ENCODE results near the gene PSTK. TPM values are rescaled to one million over a fixed set of nuclear protein-coding genes. Genes with fewer than 3 reads are reported as not detected.

The PSTK gene
- total and polyA plus RNA-seq, 8 donors: 1.2 to 11.6 (median 4.1) TPM; not detected in 2

- peaks cover 0 to 30% (median 11%) of the 10 kb centered on the region in 4 donors for H3K4me1 ChIP-seq
- no peak for DNase-seq
- H3K27me3 ChIP-seq: no peaks in the 10 kb centered on the region
- no peak overlapping the region for H3K4me3 ChIP-seq
- intact Hi-C loops (cut with DNase I; ENCODE audit: low total_unique reads): no loop called here
- WGBS, 5 donors: 86 to 94% (median 92%) methylated on average over 7 of the region's 7 CpGs
- TF ChIP-seq POLR2A (IDR thresholded peaks at IDR 0.05) (no peak), EP300 (IDR thresholded peaks at IDR 0.05) (no peak)
- no peak overlapping the region for H3K27ac ChIP-seq
- no peaks in the 10 kb centered on the region for H3K9me3 ChIP-seq
- H3K36me3 ChIP-seq: no peaks in the 10 kb centered on the region
Measured at GRCh38 chr10:123018531-123018930, 38.3 kb downstream of the PSTK start.

DNA sequence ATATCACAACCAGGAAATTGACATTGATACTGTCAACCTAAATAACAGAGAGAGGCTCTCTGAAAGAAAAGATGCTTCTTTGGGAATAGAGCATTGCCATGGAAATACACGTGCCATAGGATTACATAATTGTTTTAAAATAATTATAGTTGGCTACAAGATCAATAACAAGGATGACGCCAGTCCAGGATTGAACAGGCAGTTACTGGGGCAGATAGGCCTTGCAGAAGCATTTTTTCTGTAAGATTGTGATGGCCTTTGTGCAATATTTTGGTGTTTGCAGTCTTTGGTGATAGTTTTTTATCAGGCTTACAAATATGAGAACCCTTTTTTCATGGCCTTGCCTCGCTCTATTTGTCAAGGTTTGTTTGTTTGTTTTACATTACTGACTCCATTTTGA lies 39.1 kb downstream of the PSTK start:
- DNase-seq: no peak
- Histone ChIP-seq H3K4me3 (no peak overlapping the region), H3K4me1 (peaks cover 0 to 23% (median 9%) of the 10 kb centered on the region in 4 donors), H3K36me3 (no peaks in the 10 kb centered on the region), H3K9me3 (no peaks in the 10 kb centered on the region), H3K27ac (no peak overlapping the region), H3K27me3 (no peaks in the 10 kb centered on the region)
- TF ChIP-seq POLR2AphosphoS5 (IDR thresholded peaks at IDR 0.05) (no peak), CTCF (IDR thresholded peaks at IDR 0.05) (no peak), POLR2A (IDR thresholded peaks at IDR 0.05) (no peak), EP300 (IDR thresholded peaks at IDR 0.05) (no peak)
- intact Hi-C loops (cut with DNase I; ENCODE audit: low total_unique reads): no loop called here
- 59 to 80% (median 74%) methylated on average over 3 of the region's 3 CpGs for WGBS, 5 donors

- Histone ChIP-seq H3K27me3 (no peaks in the 10 kb centered on the region), H3K4me1 (peaks cover 0 to 22% (median 8%) of the 10 kb centered on the region in 4 donors), H3K27ac (peak overlapping the region in 2 of 5 donors; percentile 45), H3K9me3 (no peaks in the 10 kb centered on the region), H3K36me3 (no peaks in the 10 kb centered on the region), H3K4me3 (no peak overlapping the region)
- intact Hi-C loops (cut with DNase I; ENCODE audit: low total_unique reads): no loop called here
- no peak for DNase-seq
- TF ChIP-seq POLR2AphosphoS5 (IDR thresholded peaks at IDR 0.05): no peak
- TF ChIP-seq POLR2A (IDR thresholded peaks at IDR 0.05): no peak
- no peak for TF ChIP-seq CTCF (IDR thresholded peaks at IDR 0.05)
- no peak for TF ChIP-seq EP300 (IDR thresholded peaks at IDR 0.05)
- 5 to 43% (median 29%) methylated on average over 1 of the region's 1 CpG for WGBS, 5 donors
Measured at GRCh38 chr10:123019941-123020703, 39.9 kb downstream of the PSTK start.

DNA sequence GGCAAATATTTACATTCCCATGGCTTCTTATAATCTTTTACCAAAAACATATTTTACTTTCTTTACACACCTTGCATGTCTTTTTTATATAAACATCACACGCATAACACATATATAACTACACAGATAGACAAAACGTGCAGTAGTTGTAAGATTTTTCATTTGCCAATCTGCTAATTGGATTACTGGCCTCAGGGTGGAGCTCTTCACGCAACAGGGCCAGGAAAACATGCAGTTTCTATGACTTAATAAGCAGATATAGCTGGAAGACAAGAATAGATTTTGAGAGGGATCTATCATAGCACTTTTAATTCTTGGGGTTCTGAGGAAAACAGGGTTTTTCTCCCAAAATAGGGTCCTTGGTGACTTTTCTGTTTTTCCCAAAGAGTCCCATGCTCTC lies 41.3 kb downstream of the PSTK start:
- no peak overlapping the region for H3K4me3 ChIP-seq
- intact Hi-C loops (cut with DNase I; ENCODE audit: low total_unique reads): no loop called here
- H3K4me1 ChIP-seq: peaks cover 0 to 22% (median 7%) of the 10 kb centered on the region in 4 donors
- H3K9me3 ChIP-seq: no peaks in the 10 kb centered on the region
- peak in 1 of 2 donors; percentile 25 for DNase-seq
- no peaks in the 10 kb centered on the region for H3K27me3 ChIP-seq
- WGBS, 5 donors: 26 to 55% (median 44%) methylated on average over 3 of the region's 3 CpGs
- no peak overlapping the region for H3K27ac ChIP-seq
- H3K36me3 ChIP-seq: no peaks in the 10 kb centered on the region
- TF ChIP-seq POLR2AphosphoS5 (IDR thresholded peaks at IDR 0.05) (no peak), EP300 (IDR thresholded peaks at IDR 0.05) (no peak), CTCF (IDR thresholded peaks at IDR 0.05) (peak in 2 of 7 experiments; percentile 11 to 18), POLR2A (IDR thresholded peaks at IDR 0.05) (no peak)

- intact Hi-C loops (cut with DNase I; ENCODE audit: low total_unique reads): no loop called here
- H3K36me3 ChIP-seq: no peaks in the 10 kb centered on the region
- TF ChIP-seq EP300 (IDR thresholded peaks at IDR 0.05) (no peak), POLR2AphosphoS5 (IDR thresholded peaks at IDR 0.05) (no peak), CTCF (IDR thresholded peaks at IDR 0.05) (no peak), POLR2A (IDR thresholded peaks at IDR 0.05) (no peak)
Measured at GRCh38 chr10:123024540-123024939, 44.3 kb downstream of the PSTK start.

More at GRCh38 chr10:123024540-123024939, 44.3 kb downstream of the PSTK start:
- H3K27ac ChIP-seq: no peak overlapping the region
- H3K4me3 ChIP-seq: no peak overlapping the region
- H3K4me1 ChIP-seq: peaks cover 0 to 22% (median 6%) of the 10 kb centered on the region in 4 donors
- no peaks in the 10 kb centered on the region for H3K27me3 ChIP-seq
- 54 to 70% (median 66%) methylated on average over 2 of the region's 2 CpGs for WGBS, 5 donors
- H3K9me3 ChIP-seq: no peaks in the 10 kb centered on the region
- DNase-seq: no peak

Measured in stomach (tissue), 9 donors.